ENCODE measurements around the gene PAPPA.

PAPPA gene

GRCh38 chr9:116319480-116319879, 165.9 kb downstream of the PAPPA start:
- no peak overlapping the region for H2AFZ ChIP-seq (ENCODE audit: low read depth, low read length)
- H3K4me1 ChIP-seq (ENCODE audit: low read length): no peaks in the 10 kb centered on the region
- H3K9me3 ChIP-seq (ENCODE audit: insufficient read depth, low read length): no peaks in the 10 kb centered on the region
- no peak overlapping the region for H3K27ac ChIP-seq (ENCODE audit: low read length)
- H4K20me1 ChIP-seq (ENCODE audit: insufficient read depth, low read length): no peaks in the 10 kb centered on the region
- no peaks in the 10 kb centered on the region for H3K27me3 ChIP-seq (ENCODE audit: low read depth, low read length)
- no peaks in the 10 kb centered on the region for H3K36me3 ChIP-seq (replicated peaks; ENCODE audit: low read depth, low read length)
- H3K4me3 ChIP-seq (ENCODE audit: low read length): no peak overlapping the region
- no peaks in the 10 kb centered on the region for H3K79me2 ChIP-seq (ENCODE audit: low read length)
- no peak overlapping the region for H3K9ac ChIP-seq (ENCODE audit: low read length)
- TF ChIP-seq EZH2phosphoT487 (IDR thresholded peaks at IDR 0.05; ENCODE audit: low read depth) (no peak), CTCF (IDR thresholded peaks at IDR 0.05; ENCODE audit: low read depth, low read length) (no peak)
- H3K4me2 ChIP-seq (ENCODE audit: low read length): no peak overlapping the region

- Histone ChIP-seq H3K4me1 (ENCODE audit: low read length) (no peaks in the 10 kb centered on the region), H2AFZ (ENCODE audit: low read depth, low read length) (no peak overlapping the region), H3K36me3 (replicated peaks; ENCODE audit: low read depth, low read length) (no peaks in the 10 kb centered on the region), H4K20me1 (ENCODE audit: insufficient read depth, low read length) (no peaks in the 10 kb centered on the region), H3K27me3 (ENCODE audit: low read depth, low read length) (no peaks in the 10 kb centered on the region), H3K27ac (ENCODE audit: low read length) (no peak overlapping the region), H3K79me2 (ENCODE audit: low read length) (no peaks in the 10 kb centered on the region), H3K9me3 (ENCODE audit: insufficient read depth, low read length) (no peaks in the 10 kb centered on the region), H3K4me2 (ENCODE audit: low read length) (no peak overlapping the region), H3K9ac (ENCODE audit: low read length) (no peak overlapping the region), H3K4me3 (ENCODE audit: low read length) (no peak overlapping the region)
- no peak for TF ChIP-seq EZH2phosphoT487 (IDR thresholded peaks at IDR 0.05; ENCODE audit: low read depth)
- no peak for TF ChIP-seq CTCF (IDR thresholded peaks at IDR 0.05; ENCODE audit: low read depth, low read length)
Measured at GRCh38 chr9:116320290-116320689, 166.7 kb downstream of the PAPPA start.

- H3K27me3 ChIP-seq (ENCODE audit: low read depth, low read length): 0 out of 2 replicates have a peak, but pooled peaks cover 4% of the 10 kb centered on the region
- no peak overlapping the region for H3K9ac ChIP-seq (ENCODE audit: low read length)
- H3K4me3 ChIP-seq (ENCODE audit: low read length): no peak overlapping the region
- H3K36me3 ChIP-seq (replicated peaks; ENCODE audit: low read depth, low read length): no peaks in the 10 kb centered on the region
- H3K4me2 ChIP-seq (ENCODE audit: low read length): no peak overlapping the region
- H3K79me2 ChIP-seq (ENCODE audit: low read length): no peaks in the 10 kb centered on the region
- no peak overlapping the region for H3K27ac ChIP-seq (ENCODE audit: low read length)
- no peak for TF ChIP-seq CTCF (IDR thresholded peaks at IDR 0.05; ENCODE audit: low read depth, low read length)
- TF ChIP-seq EZH2phosphoT487 (IDR thresholded peaks at IDR 0.05; ENCODE audit: low read depth): no peak
- no peaks in the 10 kb centered on the region for H4K20me1 ChIP-seq (ENCODE audit: insufficient read depth, low read length)
- no peaks in the 10 kb centered on the region for H3K4me1 ChIP-seq (ENCODE audit: low read length)
- no peaks in the 10 kb centered on the region for H3K9me3 ChIP-seq (ENCODE audit: insufficient read depth, low read length)
- H2AFZ ChIP-seq (ENCODE audit: low read depth, low read length): no peak overlapping the region
Measured at GRCh38 chr9:116322521-116322920, 168.9 kb downstream of the PAPPA start.

GRCh38 chr9:116323012-116323411, 169.4 kb downstream of the PAPPA start:
- peaks cover 9% of the 10 kb centered on the region; the same call in 1 of the 2 replicates for H3K27me3 ChIP-seq (ENCODE audit: low read depth, low read length)
- no peak overlapping the region for H3K4me3 ChIP-seq (ENCODE audit: low read length)
- no peaks in the 10 kb centered on the region for H3K9me3 ChIP-seq (ENCODE audit: insufficient read depth, low read length)
- no peaks in the 10 kb centered on the region for H3K36me3 ChIP-seq (replicated peaks; ENCODE audit: low read depth, low read length)
- H4K20me1 ChIP-seq (ENCODE audit: insufficient read depth, low read length): no peaks in the 10 kb centered on the region
- no peak overlapping the region for H3K27ac ChIP-seq (ENCODE audit: low read length)
- H3K79me2 ChIP-seq (ENCODE audit: low read length): no peaks in the 10 kb centered on the region
- no peak for TF ChIP-seq EZH2phosphoT487 (IDR thresholded peaks at IDR 0.05; ENCODE audit: low read depth)
- TF ChIP-seq CTCF (IDR thresholded peaks at IDR 0.05; ENCODE audit: low read depth, low read length): no peak
- no peak overlapping the region for H3K9ac ChIP-seq (ENCODE audit: low read length)
- H3K4me1 ChIP-seq (ENCODE audit: low read length): no peaks in the 10 kb centered on the region
- H2AFZ ChIP-seq (ENCODE audit: low read depth, low read length): no peak overlapping the region
- no peak overlapping the region for H3K4me2 ChIP-seq (ENCODE audit: low read length)
